HepG2 (cell line): ENCODE results near the gene WDR45B. TPM values are rescaled to one million over a fixed set of nuclear protein-coding genes. Genes with fewer than 3 reads are reported as not detected.

Experiments
- DNMT3B ChIP-seq: conservative IDR thresholded peaks from 2 replicates; pipeline ENCODE4 v1.6.1; 2016; ENCODE audit warnings: missing biosample characterization, control low read depth
- GATAD2A ChIP-seq: IDR thresholded peaks from 2 replicates; pipeline ENCODE4 v1.6.1; 2016
- POLR2AphosphoS5 ChIP-seq: IDR thresholded peaks from 2 replicates; pipeline ENCODE4 v1.6.1; 2012; ENCODE audit warnings: low read depth, low read length
- POLR2G ChIP-seq: fragments of 200-400 bp; formaldehyde crosslinking; IDR thresholded peaks from 2 replicates; pipeline ENCODE4 v1.6.1; 2018; ENCODE audit warnings: mild to moderate bottlenecking, low read depth, low read length, moderate library complexity
- SNRNP70 ChIP-seq: fragments of 200-400 bp; formaldehyde crosslinking; IDR thresholded peaks from 2 replicates; pipeline ENCODE4 v1.6.1; 2017; ENCODE audit warnings: mild to moderate bottlenecking, low read depth, low read length, moderate library complexity
- ZBTB38 ChIP-seq: sonication (generic); formaldehyde crosslinking; IDR thresholded peaks from 2 replicates; pipeline ENCODE4 v1.5.1; 2020; ENCODE audit warnings: mild to moderate bottlenecking, missing genetic modification reagents
- ZBTB42 ChIP-seq: sonication (generic); formaldehyde crosslinking; IDR thresholded peaks from 2 replicates; pipeline ENCODE4 v1.5.0; 2020; ENCODE audit warnings: mild to moderate bottlenecking, missing genetic modification reagents
- ZNF670 ChIP-seq: sonication (generic); formaldehyde crosslinking; IDR thresholded peaks from 2 replicates; pipeline ENCODE4 v1.8.0; 2022; ENCODE audit warnings: mild to moderate bottlenecking, missing genetic modification reagents, borderline replicate concordance
- ZSCAN25 ChIP-seq: sonication (generic); formaldehyde crosslinking; IDR thresholded peaks from 2 replicates; pipeline ENCODE4 v1.8.0; 2022; ENCODE audit warnings: mild to moderate bottlenecking, missing genetic modification reagents
- polyA plus RNA-seq, 8 experiments: library from polyadenylated mRNA; depleted of rRNA in 3 of 8; stranded (reverse) in 7 of 8; unstranded in 1 of 8; fragments of >200 nt; fragmentation: Illumina TruSeq in 4 of 8; extraction: Trizol in 4 of 8; gene quantifications; 2 replicates each; pipeline versions ENCODE4 v1.2.1 to v1.2.3, GENCODE V29; 2011 to 2016; ENCODE audit warnings: low read depth in 4 of 8, missing spikeins in 1 of 8, mixed read lengths in 1 of 8; ENCODE audit not compliant: insufficient read depth in 1 of 8
- total RNA-seq, 5 experiments: library from RNA; depleted of rRNA; stranded (reverse); fragments of >200 nt; fragmentation: Illumina TruSeq; extraction: Trizol; gene quantifications; 2 replicates each; pipeline ENCODE4 v1.2.3, GENCODE V29; 2016; ENCODE audit warnings: low read depth in 1 of 5
- TF ChIP-seq, protein P1 (sequence below): sonication (generic); formaldehyde crosslinking; IDR thresholded peaks from 2 replicates; pipeline ENCODE4 v1.5.1; 2020; ENCODE audit warnings: mild to moderate bottlenecking, missing genetic modification reagents, borderline replicate concordance
- TF ChIP-seq, protein P2 (sequence below): sonication (generic); formaldehyde crosslinking; IDR thresholded peaks from 2 replicates; pipeline ENCODE4 v1.5.0; 2020; ENCODE audit warnings: missing genetic modification reagents
- TF ChIP-seq, protein P3 (sequence below): sonication (generic); formaldehyde crosslinking; IDR thresholded peaks from 2 replicates; pipeline ENCODE4 v1.5.0; 2020; ENCODE audit warnings: mild to moderate bottlenecking, missing genetic modification reagents
- TF ChIP-seq, protein P4 (sequence below): IDR thresholded peaks from 2 replicates; pipeline ENCODE4 v1.6.1; 2016; ENCODE audit warnings: low read depth
- TF ChIP-seq, protein P5 (sequence below): IDR thresholded peaks from 2 replicates; pipeline ENCODE4 v1.6.1; 2016; ENCODE audit warnings: low read depth, control low read depth

Gene WDR45B
- total and polyA plus RNA-seq, 2 of the 13 experiments (the other 11 are each of a cell fraction or from before 2014, with no cell fraction given) = 86.2 to 155 TPM

DNA sequence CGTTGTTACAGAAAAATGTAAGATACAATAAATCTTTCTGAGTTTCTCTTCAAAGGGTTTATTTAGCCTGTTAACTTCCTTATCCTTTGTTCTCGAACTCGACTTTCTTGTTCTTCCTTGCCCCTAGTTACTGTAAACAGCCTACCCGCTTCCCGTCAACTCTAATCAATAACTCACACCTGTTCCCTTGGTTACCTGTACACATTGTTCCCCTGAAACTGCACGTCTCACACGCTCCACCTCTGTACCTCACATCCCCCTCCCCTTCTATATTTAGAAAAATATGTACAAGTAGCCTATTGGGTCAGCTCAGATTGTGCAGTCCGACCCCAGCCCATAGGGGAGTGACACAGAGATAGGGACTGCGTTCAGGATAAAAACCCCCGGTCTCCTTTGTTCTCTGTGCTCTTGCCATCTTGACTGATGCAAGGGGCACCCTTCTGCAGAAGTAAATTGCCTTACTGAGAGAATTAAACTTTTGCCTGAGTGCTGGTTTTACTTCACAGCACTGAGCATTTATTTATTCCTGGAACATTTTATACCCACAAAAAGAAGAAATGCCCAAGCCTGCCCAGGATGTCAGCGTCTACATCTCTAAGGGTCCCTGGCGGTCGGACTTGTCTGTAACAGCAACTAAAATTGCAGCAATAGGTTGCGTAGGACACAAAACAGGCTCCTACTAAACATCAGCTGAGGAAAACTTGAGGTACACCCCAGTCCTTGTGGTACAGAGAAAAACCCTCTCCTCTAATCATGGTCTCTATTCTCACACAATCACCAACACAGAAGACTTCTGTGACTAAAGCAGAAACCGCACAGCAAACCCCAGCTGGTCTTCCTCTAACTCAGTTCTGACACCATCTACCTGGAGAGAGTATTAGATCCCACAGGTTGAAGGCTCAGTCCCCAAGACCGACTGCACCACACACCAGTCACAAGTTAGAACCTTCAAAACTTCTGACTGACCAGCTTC is 11.3 kb downstream of the WDR45B start (continued):
- TF ChIP-seq, protein P1, sequence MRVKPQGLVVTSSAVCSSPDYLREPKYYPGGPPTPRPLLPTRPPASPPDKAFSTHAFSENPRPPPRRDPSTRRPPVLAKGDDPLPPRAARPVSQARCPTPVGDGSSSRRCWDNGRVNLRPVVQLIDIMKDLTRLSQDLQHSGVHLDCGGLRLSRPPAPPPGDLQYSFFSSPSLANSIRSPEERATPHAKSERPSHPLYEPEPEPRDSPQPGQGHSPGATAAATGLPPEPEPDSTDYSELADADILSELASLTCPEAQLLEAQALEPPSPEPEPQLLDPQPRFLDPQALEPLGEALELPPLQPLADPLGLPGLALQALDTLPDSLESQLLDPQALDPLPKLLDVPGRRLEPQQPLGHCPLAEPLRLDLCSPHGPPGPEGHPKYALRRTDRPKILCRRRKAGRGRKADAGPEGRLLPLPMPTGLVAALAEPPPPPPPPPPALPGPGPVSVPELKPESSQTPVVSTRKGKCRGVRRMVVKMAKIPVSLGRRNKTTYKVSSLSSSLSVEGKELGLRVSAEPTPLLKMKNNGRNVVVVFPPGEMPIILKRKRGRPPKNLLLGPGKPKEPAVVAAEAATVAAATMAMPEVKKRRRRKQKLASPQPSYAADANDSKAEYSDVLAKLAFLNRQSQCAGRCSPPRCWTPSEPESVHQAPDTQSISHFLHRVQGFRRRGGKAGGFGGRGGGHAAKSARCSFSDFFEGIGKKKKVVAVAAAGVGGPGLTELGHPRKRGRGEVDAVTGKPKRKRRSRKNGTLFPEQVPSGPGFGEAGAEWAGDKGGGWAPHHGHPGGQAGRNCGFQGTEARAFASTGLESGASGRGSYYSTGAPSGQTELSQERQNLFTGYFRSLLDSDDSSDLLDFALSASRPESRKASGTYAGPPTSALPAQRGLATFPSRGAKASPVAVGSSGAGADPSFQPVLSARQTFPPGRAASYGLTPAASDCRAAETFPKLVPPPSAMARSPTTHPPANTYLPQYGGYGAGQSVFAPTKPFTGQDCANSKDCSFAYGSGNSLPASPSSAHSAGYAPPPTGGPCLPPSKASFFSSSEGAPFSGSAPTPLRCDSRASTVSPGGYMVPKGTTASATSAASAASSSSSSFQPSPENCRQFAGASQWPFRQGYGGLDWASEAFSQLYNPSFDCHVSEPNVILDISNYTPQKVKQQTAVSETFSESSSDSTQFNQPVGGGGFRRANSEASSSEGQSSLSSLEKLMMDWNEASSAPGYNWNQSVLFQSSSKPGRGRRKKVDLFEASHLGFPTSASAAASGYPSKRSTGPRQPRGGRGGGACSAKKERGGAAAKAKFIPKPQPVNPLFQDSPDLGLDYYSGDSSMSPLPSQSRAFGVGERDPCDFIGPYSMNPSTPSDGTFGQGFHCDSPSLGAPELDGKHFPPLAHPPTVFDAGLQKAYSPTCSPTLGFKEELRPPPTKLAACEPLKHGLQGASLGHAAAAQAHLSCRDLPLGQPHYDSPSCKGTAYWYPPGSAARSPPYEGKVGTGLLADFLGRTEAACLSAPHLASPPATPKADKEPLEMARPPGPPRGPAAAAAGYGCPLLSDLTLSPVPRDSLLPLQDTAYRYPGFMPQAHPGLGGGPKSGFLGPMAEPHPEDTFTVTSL (CRISPR knock-in tag) = 0 out of 2 replicates have a peak, but pooled peaks have one; percentile 56
- TF ChIP-seq, protein P2, sequence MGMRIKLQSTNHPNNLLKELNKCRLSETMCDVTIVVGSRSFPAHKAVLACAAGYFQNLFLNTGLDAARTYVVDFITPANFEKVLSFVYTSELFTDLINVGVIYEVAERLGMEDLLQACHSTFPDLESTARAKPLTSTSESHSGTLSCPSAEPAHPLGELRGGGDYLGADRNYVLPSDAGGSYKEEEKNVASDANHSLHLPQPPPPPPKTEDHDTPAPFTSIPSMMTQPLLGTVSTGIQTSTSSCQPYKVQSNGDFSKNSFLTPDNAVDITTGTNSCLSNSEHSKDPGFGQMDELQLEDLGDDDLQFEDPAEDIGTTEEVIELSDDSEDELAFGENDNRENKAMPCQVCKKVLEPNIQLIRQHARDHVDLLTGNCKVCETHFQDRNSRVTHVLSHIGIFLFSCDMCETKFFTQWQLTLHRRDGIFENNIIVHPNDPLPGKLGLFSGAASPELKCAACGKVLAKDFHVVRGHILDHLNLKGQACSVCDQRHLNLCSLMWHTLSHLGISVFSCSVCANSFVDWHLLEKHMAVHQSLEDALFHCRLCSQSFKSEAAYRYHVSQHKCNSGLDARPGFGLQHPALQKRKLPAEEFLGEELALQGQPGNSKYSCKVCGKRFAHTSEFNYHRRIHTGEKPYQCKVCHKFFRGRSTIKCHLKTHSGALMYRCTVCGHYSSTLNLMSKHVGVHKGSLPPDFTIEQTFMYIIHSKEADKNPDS (CRISPR knock-in tag) = no peak
- TF ChIP-seq ZSCAN25 (CRISPR knock-in tag) (peak; percentile 43; the same call in 1 of the 2 replicates), POLR2AphosphoS5 (peak; percentile 56; the same call in 1 of the 2 replicates), ZBTB42 (no peak), ZBTB38 (CRISPR knock-in tag) (peak; percentile 30; the same call in 1 of the 2 replicates), POLR2G (no peak), DNMT3B (CRISPR knock-in tag) (no peak), ZNF670 (CRISPR knock-in tag) (peak; percentile 61; the same call in 1 of the 2 replicates), SNRNP70 (no peak), GATAD2A (CRISPR knock-in tag) (peak; percentile 27; the same call in 1 of the 2 replicates)
- TF ChIP-seq, protein P3, sequence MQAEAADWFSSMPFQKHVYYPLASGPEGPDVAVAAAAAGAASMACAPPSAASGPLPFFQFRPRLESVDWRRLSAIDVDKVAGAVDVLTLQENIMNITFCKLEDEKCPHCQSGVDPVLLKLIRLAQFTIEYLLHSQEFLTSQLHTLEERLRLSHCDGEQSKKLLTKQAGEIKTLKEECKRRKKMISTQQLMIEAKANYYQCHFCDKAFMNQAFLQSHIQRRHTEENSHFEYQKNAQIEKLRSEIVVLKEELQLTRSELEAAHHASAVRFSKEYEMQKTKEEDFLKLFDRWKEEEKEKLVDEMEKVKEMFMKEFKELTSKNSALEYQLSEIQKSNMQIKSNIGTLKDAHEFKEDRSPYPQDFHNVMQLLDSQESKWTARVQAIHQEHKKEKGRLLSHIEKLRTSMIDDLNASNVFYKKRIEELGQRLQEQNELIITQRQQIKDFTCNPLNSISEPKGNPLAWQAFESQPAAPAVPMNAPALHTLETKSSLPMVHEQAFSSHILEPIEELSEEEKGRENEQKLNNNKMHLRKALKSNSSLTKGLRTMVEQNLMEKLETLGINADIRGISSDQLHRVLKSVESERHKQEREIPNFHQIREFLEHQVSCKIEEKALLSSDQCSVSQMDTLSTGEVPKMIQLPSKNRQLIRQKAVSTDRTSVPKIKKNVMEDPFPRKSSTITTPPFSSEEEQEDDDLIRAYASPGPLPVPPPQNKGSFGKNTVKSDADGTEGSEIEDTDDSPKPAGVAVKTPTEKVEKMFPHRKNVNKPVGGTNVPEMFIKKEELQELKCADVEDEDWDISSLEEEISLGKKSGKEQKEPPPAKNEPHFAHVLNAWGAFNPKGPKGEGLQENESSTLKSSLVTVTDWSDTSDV = no peak
- TF ChIP-seq, protein P4, sequence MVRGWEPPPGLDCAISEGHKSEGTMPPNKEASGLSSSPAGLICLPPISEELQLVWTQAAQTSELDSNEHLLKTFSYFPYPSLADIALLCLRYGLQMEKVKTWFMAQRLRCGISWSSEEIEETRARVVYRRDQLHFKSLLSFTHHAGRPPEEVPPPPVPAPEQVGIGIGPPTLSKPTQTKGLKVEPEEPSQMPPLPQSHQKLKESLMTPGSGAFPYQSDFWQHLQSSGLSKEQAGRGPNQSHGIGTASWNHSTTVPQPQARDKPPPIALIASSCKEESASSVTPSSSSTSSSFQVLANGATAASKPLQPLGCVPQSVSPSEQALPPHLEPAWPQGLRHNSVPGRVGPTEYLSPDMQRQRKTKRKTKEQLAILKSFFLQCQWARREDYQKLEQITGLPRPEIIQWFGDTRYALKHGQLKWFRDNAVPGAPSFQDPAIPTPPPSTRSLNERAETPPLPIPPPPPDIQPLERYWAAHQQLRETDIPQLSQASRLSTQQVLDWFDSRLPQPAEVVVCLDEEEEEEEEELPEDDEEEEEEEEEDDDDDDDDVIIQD (CRISPR knock-in tag) = peak; percentile 95
- TF ChIP-seq, protein P5, sequence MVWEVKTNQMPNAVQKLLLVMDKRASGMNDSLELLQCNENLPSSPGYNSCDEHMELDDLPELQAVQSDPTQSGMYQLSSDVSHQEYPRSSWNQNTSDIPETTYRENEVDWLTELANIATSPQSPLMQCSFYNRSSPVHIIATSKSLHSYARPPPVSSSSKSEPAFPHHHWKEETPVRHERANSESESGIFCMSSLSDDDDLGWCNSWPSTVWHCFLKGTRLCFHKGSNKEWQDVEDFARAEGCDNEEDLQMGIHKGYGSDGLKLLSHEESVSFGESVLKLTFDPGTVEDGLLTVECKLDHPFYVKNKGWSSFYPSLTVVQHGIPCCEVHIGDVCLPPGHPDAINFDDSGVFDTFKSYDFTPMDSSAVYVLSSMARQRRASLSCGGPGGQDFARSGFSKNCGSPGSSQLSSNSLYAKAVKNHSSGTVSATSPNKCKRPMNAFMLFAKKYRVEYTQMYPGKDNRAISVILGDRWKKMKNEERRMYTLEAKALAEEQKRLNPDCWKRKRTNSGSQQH = peak; percentile 73; the same call in 1 of the 2 replicates
